HG02759 (cell line): ENCODE data around the gene KRTAP10-2.
"Not testable (repeated sequence)": the region's sequence is repeated elsewhere in the genome, so short reads cannot be mapped to it uniquely, and the experiment has no call there.

Source experiments
- ATAC-seq: cut with Tn5 transposase; IDR thresholded peaks from one replicate; pipeline ENCODE4 v1.9.1; 2021; ENCODE audit warnings: mild to moderate bottlenecking, moderate library complexity; ENCODE audit not compliant: unreplicated experiment

The KRTAP10-2 gene

DNA sequence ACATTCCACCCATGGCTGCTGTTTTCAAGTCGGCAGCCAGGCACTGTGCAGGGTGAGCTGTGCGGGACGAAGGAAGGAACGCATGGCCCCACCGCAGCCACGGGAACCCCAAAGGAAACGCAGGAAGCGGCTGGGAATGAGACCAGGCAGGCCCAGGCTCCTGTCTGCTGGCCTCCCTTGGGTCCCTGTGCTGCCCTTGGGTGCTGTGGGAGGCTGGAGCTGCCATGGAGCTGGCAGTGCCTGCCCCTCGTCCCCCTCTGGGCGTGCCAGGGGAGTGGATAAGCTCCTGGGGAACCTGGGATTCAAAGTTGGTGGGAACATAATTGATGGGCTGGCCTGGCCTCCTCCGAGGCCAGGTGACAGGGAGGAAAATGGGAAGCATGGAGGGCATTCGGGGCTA, 17.0 kb upstream of the KRTAP10-2 start:
- no peak for ATAC-seq

DNA sequence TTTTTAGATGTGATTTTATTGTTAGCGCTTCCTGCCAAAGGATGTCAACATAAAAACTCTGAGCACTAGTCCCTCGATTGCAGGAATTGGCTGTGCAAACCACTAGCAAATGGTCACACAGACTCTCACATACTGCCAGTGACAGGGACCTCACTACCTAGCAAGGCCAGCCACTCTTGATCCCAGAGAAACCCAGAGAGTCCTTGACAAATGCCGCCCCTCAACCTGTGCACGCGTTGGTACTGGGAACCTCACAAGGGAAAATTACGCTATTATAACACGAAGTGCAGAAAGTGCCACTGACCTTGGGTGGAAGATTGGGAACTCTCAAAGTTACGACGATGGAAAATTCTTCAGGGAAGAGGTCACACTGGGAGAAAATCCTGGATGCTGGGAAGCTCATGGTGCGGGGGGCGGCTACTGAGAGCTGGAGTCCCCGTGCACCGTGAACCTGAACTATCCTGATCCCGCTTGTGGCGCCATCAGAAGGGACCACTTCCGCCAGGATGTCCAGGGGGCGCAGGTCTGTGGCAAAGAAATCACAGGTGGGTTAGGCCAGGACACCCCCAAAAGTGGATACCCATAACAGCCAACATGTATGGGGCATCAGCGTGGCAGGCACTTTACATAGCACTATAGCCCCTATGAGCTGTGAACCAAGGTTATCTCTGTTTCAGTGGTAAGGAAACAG, 16.3 kb upstream of the KRTAP10-2 start:
- no peak for ATAC-seq

DNA sequence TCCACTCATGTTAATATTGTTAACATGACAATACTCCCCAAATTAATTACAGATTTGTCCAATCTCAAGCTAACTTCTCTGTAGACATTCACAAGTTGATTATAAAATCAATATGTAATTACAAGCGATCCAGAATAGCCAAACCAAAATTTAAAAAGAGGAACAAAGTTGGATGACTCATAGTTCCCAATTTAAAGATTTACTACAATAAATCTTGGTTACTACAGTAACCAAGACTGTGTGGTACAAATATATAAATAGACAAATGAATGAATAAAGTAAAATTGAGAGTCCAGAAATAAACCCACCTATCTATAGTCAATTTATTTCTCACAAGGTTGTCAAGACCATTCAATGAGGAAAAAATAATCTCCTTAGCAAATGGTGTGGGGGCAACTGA, 15.1 kb upstream of the KRTAP10-2 start:
- ATAC-seq: no peak

DNA sequence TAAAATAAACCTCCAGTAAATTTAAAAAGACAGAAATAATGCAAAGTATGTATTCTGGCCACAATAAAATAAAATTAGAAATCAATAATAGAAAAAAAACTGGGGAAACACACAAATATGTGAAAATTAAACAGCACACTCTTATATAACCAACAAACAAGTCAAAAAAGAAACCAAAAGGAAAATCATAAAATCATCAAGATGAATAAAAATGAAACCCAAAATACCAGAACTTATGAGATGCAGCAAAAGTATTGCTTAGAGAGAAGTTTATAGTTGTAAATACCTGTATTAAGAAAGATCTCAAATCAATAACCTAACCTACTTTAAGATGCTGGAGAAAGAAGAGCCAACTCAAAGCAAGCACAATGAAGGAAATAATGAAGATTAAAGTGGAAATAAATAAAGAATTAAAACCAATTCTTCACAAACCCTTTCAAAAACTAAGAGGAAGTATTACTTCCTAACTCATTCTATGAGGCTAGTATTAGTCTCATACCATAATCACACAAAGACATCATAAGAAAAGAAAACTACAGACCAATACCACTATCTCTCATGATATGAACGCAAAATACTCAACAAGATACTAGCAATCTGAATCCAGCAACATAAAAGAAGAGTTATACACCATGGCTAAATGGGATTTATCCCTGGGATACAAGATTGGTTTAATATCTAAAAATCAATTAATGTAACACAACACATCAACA, 13.7 kb upstream of the KRTAP10-2 start:
- ATAC-seq: no peak

DNA sequence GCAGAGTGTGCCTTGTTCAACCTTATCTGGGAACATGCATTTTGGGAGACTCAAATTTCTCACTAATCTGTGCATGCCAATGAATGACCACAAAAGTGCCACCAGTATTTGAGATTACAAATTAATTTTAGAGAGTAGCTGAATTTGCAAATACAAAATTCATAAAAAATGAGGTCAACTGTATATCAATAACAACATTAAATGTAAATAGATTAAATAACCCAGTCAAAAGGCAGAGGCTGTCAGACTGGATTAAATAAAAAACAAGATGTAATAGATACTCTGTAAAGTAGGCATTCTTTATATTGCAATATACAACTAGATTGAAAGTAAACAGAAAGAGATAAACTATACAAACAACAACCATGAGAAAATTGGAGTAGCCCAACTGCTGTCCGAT, 12.8 kb upstream of the KRTAP10-2 start:
- ATAC-seq: no peak

DNA sequence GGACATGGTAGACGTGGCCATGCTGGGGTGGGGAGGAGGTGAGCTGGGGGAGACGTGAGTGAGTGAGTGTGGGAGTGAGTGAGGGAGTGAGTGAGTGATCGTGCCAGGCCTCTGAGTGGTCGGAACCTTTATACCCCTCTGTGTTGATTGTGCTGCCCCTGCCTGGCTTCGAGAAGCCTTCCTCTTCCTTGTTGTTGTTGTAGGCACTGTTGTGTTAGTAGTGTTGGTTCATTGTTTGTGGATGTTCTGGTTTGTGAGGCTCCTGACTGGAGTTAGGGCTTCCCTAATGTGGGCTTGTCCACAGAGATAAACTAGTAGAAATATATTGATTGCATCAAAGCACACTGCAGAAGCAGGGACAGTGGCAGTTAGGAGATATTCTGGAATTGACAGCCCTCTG, 7.4 kb upstream of the KRTAP10-2 start, which contains the start of gene KRTAP10-3:
KRTAP10-3 (minus strand) TSS at position 101 of the 400 bp plus-strand sequence; CDS start at position 21, 80 bp downstream.
- no peak for ATAC-seq

DNA sequence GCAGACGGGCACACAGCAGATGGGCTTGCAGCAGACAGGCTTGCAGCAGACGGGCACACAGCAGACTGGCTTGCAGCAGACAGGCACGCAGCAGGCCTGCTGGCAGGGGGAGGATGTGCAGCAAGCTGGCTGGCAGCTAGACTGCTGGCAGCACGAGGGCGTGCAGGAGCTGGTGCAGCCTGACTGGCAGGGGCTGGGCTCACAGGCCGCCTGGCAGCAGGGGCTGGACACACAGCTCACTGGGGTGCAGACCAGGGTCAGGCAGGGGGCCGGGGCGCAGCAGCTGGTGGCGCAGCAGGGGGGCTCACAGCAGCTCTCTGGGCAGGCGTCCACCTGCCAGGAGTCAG, 7.0 kb upstream of the KRTAP10-2 start:
- ATAC-seq: not testable (repeated sequence)

DNA sequence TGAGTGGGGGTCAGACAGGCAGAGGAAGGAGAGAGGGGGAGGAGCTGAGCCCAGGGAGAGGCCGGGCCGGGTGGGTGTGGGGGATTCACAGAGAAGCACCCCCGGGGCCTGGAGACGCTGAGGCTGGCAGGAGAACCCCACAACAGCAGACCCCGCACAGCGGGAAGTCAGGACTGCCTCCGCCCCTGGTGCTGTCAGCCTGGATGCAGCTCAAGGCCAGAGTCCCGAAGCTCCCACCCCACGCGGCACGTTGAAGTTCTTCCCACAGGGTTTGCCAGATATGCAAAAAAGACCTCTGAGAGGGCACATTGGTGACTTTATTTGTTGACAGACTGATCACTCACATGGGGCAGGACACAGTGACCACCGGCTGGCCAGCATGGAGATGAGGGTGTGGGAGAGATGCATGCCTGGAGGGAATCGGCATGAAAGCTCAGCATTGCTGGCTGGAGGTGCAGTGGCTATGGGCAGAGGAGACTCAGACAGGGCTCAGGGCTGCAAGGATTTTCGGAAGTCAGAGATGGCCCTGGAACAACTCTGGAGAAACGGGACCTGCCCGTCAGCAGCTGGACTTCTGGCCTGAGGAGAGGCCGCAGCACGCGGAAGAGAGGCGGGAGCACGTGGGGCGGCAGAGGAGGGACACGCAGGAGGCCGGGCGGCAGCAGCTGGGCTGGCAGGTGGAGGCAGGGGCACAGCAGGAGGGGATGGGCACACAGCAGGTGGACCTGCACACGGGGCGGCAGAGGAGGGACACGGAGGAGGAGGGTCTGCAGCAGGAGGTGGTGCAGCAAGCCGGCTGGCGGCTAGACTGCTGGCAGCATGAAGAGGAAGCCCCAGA, 6.4 kb upstream of the KRTAP10-2 start:
- ATAC-seq: no peak

DNA sequence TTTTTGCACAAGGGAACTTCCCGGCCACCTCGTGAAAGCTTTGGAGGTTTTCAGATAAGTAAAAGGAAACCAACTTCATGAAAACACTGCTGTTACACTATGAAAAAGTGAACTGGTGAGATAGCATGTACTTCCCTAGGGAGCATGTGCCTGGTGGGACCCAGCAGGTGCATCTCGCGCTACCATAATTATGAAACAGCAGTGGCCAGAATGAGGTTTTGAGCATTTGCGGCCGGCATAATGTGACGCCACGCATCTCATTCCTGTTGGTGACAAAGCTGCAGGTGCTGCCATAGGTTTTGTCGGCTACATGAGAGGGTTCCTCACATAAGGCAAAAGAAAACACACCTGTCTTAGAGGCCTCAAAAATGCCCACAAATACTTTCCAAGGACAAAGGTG, 5.6 kb upstream of the KRTAP10-2 start:
- no peak for ATAC-seq

DNA sequence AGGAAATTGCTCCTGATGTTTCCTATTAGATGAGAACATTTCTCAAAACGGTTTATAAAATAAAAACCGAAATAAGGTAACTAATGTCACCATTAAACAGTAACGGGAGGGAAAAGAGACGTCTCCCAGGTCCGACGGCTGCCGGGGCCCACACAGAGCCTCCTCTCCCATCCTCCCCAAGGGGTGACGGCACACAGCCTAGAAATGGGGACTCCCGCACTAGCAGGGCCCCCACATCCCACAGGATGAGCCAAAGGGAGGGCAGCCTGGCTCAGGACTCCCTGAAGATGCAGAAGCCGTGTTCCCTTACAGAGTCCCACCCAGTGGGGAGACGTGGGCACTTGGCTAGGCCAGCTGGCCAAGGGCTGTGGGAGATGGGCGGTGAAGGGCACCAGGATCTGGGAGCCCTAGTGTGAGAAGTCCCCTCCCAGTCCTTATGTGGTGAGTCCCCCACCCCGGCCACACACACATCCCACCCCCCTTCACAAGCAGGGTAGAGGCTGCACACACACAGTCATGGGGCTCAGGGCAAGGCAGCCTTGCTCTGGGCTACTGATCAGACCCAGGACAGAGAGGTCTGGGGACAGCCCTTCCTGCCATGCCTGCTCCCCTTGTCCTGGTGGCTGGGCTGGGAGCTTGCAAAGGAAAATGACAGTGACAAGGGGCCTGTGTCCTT, 4.0 kb upstream of the KRTAP10-2 start:
- no peak for ATAC-seq

DNA sequence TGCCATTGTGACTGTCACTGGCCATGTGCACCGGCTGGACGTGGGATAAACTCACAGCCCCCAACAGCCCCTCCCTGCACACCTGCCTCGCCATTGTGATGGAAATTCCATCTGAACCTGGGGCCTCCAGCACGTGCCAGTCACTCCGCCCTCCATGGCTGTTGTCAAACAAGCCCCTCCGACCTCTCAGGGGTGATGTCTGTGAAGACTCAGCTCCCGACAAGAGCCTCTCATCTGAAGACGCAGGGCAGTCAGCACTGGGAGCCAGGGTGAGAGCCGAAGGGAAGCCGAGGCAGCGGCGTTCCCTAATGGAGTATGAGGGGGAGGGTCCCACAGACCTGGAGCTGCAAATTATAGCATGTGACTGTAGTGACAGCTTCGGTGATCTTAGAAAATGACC, 1.4 kb upstream of the KRTAP10-2 start:
- no peak for ATAC-seq

DNA sequence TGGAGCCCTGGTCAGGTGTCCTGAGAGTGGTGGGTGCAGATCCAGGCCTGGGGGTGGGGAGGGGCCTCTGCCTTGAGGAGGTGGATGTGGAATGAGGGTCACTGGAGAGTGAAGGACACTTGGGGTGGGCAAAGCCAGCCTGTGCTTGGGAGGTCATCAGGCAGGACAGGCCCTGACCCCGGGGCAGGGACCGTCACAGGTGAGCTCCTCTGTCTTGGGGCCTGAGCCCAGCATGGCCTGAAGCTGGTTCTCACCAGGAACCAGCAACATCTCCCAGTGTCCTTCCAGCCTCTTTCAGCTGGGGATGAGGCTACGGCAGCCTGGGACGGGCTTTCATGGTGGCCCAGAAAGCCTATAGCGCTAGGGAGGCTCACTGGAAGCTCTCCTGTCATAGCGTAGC, 831 bp upstream of the KRTAP10-2 start:
- ATAC-seq: no peak

DNA sequence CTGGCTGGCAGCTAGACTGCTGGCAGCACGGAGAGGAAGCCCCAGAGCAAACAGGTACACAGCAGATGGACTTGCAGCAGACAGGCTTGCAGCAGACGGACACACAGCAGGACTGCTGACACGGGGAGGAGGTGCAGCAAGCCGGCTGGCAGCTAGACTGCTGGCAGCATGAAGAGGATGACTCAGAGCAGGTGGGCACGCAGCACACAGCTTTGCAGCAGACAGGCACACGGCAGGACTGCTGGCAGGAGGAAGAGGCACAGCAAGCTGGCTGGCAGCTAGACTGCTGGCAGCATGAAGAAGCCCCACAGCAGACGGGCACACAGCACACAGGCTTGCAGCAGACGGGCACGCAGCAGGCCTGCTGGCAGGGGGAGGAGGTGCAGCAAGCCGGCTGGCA, 498 bp downstream of the KRTAP10-2 start:
- ATAC-seq: no peak

DNA sequence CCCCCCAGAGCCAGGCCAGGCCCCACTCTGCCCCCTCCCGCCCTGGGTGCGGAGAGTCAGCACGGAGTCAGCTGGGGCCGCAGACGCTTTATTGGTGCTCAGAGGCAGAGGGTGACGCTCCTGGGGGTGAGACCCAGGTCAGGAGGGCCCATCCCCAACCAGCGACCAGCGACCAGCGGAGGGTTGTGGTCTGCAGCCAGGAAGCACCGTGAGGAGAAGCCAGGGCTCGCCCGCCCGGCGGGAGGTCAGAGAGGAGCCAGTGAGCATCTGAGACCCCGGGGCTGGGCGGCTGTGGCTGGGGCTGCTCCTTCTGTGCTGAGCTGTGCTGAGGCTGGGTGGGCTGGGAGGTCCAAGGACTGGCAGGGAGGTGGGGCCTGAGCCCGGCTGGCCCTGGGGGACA, 1.0 kb downstream of the KRTAP10-2 start:
- not testable (repeated sequence) for ATAC-seq

DNA sequence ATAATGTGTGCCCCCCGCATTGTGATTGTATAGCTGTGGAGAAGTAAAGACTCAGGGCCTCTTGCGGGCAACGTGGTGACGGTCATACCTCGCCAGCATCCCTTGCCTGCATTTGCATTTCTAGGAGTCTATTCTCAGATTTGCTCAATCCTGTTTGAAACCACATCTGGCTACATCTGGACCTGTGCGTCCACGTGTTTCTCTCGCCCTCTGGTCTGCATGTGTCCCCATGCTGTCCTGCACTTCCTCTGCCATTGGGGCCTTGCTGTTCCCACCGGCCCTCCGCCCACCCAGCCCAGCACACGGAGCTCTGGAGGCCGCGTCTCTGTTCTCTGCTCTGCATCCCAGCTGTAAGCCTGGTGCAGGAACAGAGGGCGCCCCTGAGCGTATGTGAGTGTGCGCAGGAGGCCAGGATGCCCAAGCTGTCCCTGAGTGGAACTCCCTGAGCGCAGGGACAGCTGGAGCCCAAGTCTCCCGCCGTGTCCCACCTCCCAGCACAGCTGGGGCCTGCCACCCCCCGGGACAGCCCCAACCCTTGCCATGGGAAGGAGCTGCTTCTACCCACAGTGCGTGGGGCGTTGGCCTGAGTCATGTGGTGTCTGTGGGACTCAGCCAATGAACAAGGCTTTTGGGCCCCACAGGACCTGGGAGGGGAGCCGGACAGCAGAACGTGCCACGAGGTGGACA, 1.6 kb downstream of the KRTAP10-2 start:
- no peak for ATAC-seq

DNA sequence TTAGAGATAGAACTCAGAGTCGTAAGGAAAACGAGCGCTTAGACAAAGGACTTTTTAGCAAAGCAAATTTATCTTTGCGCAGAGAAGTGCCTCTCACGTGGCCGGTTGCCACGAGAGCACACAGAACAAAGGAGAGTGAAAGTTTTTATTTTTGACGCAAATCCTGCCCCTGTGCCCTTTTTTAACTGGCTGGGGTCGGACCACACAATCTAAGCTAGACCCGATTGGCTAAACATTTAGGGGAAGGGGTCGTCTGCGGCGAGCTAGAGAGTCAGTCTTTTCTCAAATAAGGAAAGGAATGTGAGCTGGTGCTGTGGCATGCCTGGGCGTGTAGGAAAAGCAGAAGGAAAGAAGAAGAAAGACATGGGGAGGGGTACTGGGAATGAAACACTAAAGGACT, 2.4 kb downstream of the KRTAP10-2 start:
- ATAC-seq: no peak

DNA sequence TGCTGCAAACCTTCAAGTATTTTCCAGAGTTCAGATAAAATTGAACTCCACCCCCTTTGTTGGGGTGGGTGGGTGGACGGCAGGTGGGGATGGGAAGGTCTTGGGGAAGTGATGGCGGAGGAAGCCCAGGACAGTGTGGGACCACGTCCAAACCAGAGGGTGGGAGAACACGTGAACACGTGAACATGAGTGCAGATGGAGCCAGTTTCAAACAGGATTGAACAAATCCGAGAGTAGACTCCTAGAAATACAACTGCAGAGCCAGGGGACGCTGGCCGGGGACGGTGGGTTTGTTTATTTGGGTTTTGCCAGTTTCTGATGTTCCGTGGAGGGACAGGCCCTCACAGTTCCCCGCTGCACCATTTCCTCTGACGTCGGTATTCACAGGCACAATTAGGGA, 2.9 kb downstream of the KRTAP10-2 start:
- no peak for ATAC-seq

DNA sequence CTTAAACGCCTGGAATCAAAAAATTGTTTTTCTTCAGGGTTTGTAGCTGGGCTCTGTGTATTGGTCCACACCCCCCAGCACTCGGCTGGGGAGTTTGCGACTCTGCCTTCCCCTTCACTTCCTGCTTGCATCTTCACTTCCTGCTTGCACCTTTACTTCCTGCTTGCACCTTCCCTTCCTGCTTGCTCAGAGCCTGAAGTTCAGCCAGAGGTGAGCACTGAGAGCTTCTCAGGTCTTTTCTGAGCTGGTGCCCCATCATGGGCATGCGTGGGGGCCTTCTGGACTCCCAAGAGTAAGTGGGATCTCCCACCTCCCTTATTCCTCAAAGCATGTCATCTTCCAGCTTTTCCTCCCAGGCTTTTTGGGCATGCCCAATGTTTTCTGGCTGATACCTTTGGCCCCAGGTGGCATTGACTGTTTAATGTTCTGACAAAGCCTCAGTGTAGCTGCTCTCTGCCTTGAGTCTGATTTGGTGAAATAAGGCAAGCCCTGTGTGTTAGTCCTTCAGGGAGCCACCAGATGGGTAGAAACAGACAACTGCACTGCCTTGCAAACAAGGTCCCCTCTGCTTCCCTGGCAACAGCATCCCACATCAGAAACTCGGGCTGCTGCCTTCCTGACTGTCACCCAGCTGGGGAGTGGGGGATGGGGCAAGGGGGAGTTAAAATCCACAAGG, 3.5 kb downstream of the KRTAP10-2 start:
- ATAC-seq: no peak

DNA sequence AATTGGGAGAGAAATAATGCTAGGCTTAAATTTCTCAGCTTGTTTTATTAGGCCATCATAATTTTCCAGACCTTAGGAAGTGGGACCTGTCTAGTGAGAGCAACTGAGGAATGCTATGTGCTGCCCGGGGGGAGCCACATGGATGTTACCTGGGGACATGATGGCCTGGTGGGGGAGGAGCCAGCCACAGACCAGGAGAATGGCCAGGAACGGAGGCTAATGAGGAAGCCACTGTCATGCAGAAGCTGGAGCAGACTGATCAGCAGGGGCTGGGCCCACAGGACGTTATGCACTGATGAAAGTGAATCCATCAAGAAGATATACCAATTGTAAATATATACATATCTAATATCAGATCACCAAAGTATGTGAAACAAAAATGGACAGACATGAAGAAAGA, 6.7 kb downstream of the KRTAP10-2 start:
- no peak for ATAC-seq

DNA sequence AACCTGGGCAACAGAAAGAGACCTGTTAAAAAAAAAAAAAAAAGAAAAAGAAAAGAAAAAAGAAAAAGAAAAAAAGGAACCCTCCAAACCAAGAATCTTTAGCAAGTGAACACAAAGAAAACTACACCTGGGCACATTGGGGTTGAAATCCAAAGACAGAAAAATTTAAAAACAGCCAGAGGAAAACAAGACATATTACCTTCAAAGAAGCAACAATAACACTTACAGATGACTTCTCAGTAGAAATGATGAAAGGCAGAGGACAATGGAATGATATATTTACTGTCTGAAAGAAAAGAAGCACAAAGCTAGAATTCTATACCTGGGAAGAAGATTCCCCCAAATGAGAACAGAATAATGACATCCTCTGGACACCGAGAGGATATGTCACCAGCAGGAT, 8.6 kb downstream of the KRTAP10-2 start:
- ATAC-seq: no peak
